Mucosa of rectum (tissue), 2 donors: ENCODE measurements around the gene GTPBP6.

Source experiments
- H3K27ac ChIP-seq, 2 donors: one replicate each; pipeline ENCODE4 v1.7.0; 2013; ENCODE audit warnings: inconsistent platforms in 2 of 2, low read depth in 2 of 2, low read length in 2 of 2
- H3K27me3 ChIP-seq, 2 donors: one replicate each; pipeline ENCODE4 v1.7.0; 2013; ENCODE audit warnings: low read length in 2 of 2; ENCODE audit not compliant: control insufficient read depth in 2 of 2, insufficient read depth in 2 of 2
- H3K36me3 ChIP-seq, 2 donors: one replicate each; pipeline ENCODE4 v1.7.0; 2013; ENCODE audit warnings: low read length in 2 of 2; ENCODE audit not compliant: control insufficient read depth in 2 of 2, insufficient read depth in 2 of 2
- H3K4me1 ChIP-seq, 2 donors: one replicate each; pipeline ENCODE4 v1.7.0; 2013; ENCODE audit warnings: low read length in 2 of 2, mild to moderate bottlenecking in 1 of 2; ENCODE audit not compliant: control insufficient read depth in 2 of 2, insufficient read depth in 2 of 2
- H3K4me3 ChIP-seq, 2 donors: one replicate each; pipeline ENCODE4 v1.7.0; 2013; ENCODE audit warnings: low read length in 2 of 2
- H3K9ac ChIP-seq, 2 donors: one replicate each; pipeline ENCODE4 v1.7.0; 2013; ENCODE audit warnings: low read length in 2 of 2, low read depth in 1 of 2, mild to moderate bottlenecking in 1 of 2
- H3K9me3 ChIP-seq, 2 donors: one replicate each; pipeline ENCODE4 v1.7.0; 2013; ENCODE audit warnings: low read length in 2 of 2; ENCODE audit not compliant: control insufficient read depth in 2 of 2
- donor health status: healthy.
- donor health status: Normal muscosa, but diverticular disease.

The GTPBP6 gene

GRCh38 chrX:316351-317325 is 2.0 kb downstream of the GTPBP6 start:
- peaks cover 8 to 16% of the 10 kb centered on the region in 2 donors for H3K4me1 ChIP-seq
- H3K27me3 ChIP-seq, result no peaks in the 10 kb centered on the region
- H3K4me3 ChIP-seq, result no peak overlapping the region
- peaks cover 34 to 36% of the 10 kb centered on the region in 2 donors for H3K36me3 ChIP-seq
- H3K9ac ChIP-seq, result no peak overlapping the region
- H3K9me3 ChIP-seq, result no peaks in the 10 kb centered on the region
- no peak overlapping the region for H3K27ac ChIP-seq

- H3K4me1 ChIP-seq, result peaks cover 3 to 5% of the 10 kb centered on the region in 2 donors
- H3K27ac ChIP-seq, result no peak overlapping the region
- H3K9me3 ChIP-seq, result no peaks in the 10 kb centered on the region
- H3K27me3 ChIP-seq, result no peaks in the 10 kb centered on the region
- peaks cover 42 to 48% of the 10 kb centered on the region in 2 donors for H3K36me3 ChIP-seq
- no peak overlapping the region for H3K4me3 ChIP-seq
- H3K9ac ChIP-seq, result no peak overlapping the region
These were observed 3.6 kb downstream of the GTPBP6 start for GRCh38 chrX:314781-315595.

DNA sequence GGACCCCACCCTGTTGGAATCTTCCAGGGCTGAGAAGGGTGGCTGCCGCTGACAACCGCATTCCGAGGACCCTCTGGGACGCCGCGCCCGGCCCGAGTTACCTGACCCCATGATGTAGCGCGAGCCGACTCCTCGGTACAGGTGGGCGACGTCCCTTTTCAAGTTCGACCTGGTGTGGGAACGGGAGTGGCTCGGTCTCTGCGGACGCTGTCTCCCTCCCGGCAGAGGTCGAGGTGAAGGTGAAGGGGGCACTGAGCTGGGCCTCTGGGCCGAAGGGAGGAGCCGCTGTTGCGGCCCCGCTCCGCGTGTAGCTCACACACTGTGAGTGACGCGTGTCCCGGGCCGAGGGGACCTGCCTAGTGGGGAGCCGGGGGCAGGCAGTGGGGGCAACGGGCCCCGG is 4.5 kb downstream of the GTPBP6 start:
- Histone ChIP-seq H3K27ac (no peak overlapping the region), H3K27me3 (no peaks in the 10 kb centered on the region), H3K4me3 (no peak overlapping the region), H3K9me3 (no peaks in the 10 kb centered on the region), H3K36me3 (peaks cover 46 to 52% of the 10 kb centered on the region in 2 donors), H3K9ac (no peak overlapping the region), H3K4me1 (peaks cover 0 to 2% of the 10 kb centered on the region in 2 donors)

DNA sequence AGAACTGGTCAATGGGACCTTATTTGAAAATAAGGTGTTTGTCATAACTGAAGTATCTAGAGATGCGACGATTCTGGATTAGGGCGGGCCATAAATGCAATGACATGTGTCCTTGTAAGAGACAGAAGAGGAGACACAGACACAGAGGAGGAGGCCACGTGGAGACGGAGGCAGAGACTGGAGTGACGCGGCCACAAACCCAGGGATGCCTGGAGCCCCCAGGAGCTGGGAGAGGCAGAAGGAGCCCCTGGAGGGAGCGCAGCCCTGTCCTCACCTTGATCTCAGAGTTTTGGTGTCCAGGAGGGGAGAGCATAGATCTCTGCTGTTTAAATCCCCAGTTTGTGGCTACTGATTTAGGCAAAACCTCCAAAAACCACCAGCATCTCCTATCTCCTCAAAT is 5.0 kb downstream of the GTPBP6 start:
- no peaks in the 10 kb centered on the region for H3K27me3 ChIP-seq
- no peak overlapping the region for H3K4me3 ChIP-seq
- no peaks in the 10 kb centered on the region for H3K9me3 ChIP-seq
- peaks cover 0 to 2% of the 10 kb centered on the region in 2 donors for H3K4me1 ChIP-seq
- no peak overlapping the region for H3K27ac ChIP-seq
- H3K36me3 ChIP-seq, result peaks cover 48 to 52% of the 10 kb centered on the region in 2 donors
- H3K9ac ChIP-seq, result no peak overlapping the region

DNA sequence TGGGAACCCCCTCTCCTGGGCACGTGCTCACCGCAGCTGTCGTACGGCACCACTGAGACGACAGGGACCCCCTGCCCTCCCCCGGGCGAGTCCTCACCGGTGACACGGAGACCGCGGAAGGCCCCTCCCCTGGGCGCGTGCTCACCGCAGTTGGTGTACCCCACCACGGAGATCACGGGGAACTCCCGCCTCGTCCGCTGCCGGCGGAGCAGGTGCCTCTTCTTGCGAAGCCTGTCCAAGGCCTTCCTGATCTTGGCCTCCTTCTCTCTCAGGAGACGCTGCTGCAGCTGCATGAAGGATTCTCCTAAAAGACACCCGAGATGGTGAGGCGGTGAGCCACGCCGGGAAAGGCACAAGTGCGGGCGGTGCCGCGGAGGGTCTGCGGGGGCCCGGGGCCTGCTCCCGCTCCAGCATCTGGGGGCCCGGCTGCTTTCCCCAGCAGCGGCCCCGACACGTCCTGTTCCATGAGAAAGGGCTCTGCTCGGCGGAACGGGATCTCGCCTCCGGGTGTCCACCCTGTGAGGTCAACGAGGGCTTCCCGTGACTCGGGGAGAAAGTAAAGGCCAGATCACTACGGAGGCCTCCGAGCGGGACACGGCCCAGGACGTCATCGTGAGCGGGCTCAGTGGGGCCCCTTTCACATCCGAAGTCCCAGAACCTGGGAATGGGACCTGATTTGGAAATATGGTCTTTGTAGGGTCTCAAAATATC is 5.8 kb downstream of the GTPBP6 start:
- H3K4me1 ChIP-seq, result peaks cover 0 to under 1% of the 10 kb centered on the region in 2 donors
- peaks cover 52 to 55% of the 10 kb centered on the region in 2 donors for H3K36me3 ChIP-seq
- H3K27ac ChIP-seq, result no peak overlapping the region
- no peaks in the 10 kb centered on the region for H3K9me3 ChIP-seq
- no peak overlapping the region for H3K4me3 ChIP-seq
- H3K27me3 ChIP-seq, result no peaks in the 10 kb centered on the region
- H3K9ac ChIP-seq, result no peak overlapping the region

- Histone ChIP-seq H3K36me3 (peaks cover 63% of the 10 kb centered on the region in 2 donors), H3K9me3 (no peaks in the 10 kb centered on the region), H3K4me1 (no peaks in the 10 kb centered on the region), H3K27ac (no peak overlapping the region), H3K9ac (no peak overlapping the region), H3K4me3 (no peak overlapping the region), H3K27me3 (no peaks in the 10 kb centered on the region)
These were observed 7.2 kb downstream of the GTPBP6 start for GRCh38 chrX:311156-312129.

DNA sequence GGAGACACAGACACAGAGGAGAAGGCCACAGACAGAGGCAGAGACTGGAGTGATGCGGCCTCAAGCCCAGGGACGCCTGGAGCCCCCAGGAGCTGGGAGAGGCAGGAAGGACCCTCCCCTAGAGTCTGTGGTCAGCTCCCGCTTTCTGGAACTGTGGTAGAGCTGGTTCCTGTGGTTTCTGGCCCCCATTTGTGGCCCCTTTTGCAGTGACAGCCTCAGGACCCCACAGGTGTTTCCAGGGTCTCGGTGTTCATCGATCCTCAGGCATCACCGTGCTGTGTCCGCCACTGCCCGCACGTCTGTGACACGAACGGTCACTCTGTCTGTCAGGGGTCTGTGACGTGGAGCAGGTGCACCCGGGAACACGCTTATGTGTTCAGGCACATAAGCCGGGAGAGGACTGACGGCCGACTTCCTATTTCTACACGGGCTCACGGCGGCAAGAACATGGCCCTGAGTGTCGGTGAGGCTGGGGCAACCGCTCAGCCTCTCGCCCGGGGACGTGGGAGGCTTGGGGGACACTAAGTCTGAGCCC is 7.9 kb downstream of the GTPBP6 start:
- H3K36me3 ChIP-seq, result peaks cover 65 to 66% of the 10 kb centered on the region in 2 donors

GRCh38 chrX:308821-309520 is 9.6 kb downstream of the GTPBP6 start:
- Histone ChIP-seq H3K36me3 (peaks cover 58 to 63% of the 10 kb centered on the region in 2 donors), H3K27ac (no peak overlapping the region)

More for the DNA sequence above, 7.9 kb downstream of the GTPBP6 start:
- no peaks in the 10 kb centered on the region for H3K9me3 ChIP-seq
- H3K27ac ChIP-seq, result no peak overlapping the region
- no peak overlapping the region for H3K4me3 ChIP-seq
- no peaks in the 10 kb centered on the region for H3K27me3 ChIP-seq
- no peak overlapping the region for H3K9ac ChIP-seq
- no peaks in the 10 kb centered on the region for H3K4me1 ChIP-seq

More at GRCh38 chrX:308821-309520, 9.6 kb downstream of the GTPBP6 start:
- Histone ChIP-seq H3K4me1 (no peaks in the 10 kb centered on the region), H3K27me3 (no peaks in the 10 kb centered on the region), H3K4me3 (no peak overlapping the region), H3K9me3 (no peaks in the 10 kb centered on the region), H3K9ac (no peak overlapping the region)
